Activated T-helper 17 cell treated with anti-CD3 and anti-CD28 coated beads, Interleukin-2, amount 50 U/mL, for 72 hours (primary cell): ENCODE measurements around the gene KIAA0408. TPM values are rescaled to one million over a fixed set of nuclear protein-coding genes. Genes with fewer than 3 reads are reported as not detected.

Source experiments
- ATAC-seq: fragments of 150-1000 bp; cut with Tn5 transposase; replicated peaks from 2 replicates; pipeline ENCODE4 v1.10.0; 2021; ENCODE audit warnings: mild to moderate bottlenecking, moderate library complexity
- H3K27ac Mint-ChIP-seq: one replicate; pipeline ENCODE4 v1.8.0; 2022; ENCODE audit warnings: mixed read lengths
- H3K27me3 Mint-ChIP-seq: one replicate; pipeline ENCODE4 v1.8.0; 2022; ENCODE audit warnings: mixed read lengths
- H3K36me3 Mint-ChIP-seq: one replicate; pipeline ENCODE4 v1.8.0; 2022; ENCODE audit warnings: low read depth, mild to moderate bottlenecking, mixed read lengths
- H3K4me1 Mint-ChIP-seq: one replicate; pipeline ENCODE4 v1.8.0; 2022; ENCODE audit warnings: mixed read lengths
- H3K4me3 Mint-ChIP-seq: one replicate; pipeline ENCODE4 v1.8.0; 2022; ENCODE audit warnings: mild to moderate bottlenecking, mixed read lengths
- H3K9me3 Mint-ChIP-seq: one replicate; pipeline ENCODE4 v1.8.0; 2022; ENCODE audit warnings: mixed read lengths
- total RNA-seq, 2 donors: library from RNA; stranded (reverse); gene quantifications; one replicate each; pipeline ENCODE4 v1.2.3, GENCODE V29; 2022

Gene KIAA0408
- total RNA-seq, result 10 to 100 TPM; 10.8 to 13.8 TPM

DNA sequence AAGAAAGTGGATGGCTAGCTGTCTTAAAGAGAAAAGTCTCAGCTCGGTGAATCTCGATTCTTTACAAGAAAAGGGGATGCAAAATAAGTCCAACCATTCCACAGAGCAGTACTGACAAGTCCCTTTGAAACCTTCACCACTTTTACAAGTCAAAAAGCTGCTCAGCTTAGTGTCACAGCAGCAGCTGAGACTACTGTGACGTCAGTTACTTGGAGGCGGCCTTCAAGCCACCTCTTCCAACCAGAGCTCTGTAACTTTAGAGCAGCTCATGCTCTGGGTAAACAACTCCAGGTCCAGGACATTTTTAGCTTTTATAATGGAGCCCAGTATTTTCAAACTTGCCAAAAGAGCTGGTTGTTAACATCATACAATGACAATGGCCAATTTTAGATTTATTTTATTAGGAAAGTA is at the start of gene KIAA0408:
TSS of gene KIAA0408 (minus strand) at position 159 of the 411 bp plus-strand sequence. CDS start 5,408 bp downstream, outside the sequence.
- no peak for ATAC-seq
- no peaks in the 10 kb centered on the region for H3K9me3 Mint-ChIP-seq
- H3K4me3 Mint-ChIP-seq, result no peak within 1 kb of the TSS
- no peaks in the 10 kb centered on the region for H3K4me1 Mint-ChIP-seq
- H3K27ac Mint-ChIP-seq, result no peak within 1 kb of the TSS
- H3K27me3 Mint-ChIP-seq, result no peaks in the 10 kb centered on the region
- peaks cover 11% of the 10 kb centered on the region for H3K36me3 Mint-ChIP-seq

DNA sequence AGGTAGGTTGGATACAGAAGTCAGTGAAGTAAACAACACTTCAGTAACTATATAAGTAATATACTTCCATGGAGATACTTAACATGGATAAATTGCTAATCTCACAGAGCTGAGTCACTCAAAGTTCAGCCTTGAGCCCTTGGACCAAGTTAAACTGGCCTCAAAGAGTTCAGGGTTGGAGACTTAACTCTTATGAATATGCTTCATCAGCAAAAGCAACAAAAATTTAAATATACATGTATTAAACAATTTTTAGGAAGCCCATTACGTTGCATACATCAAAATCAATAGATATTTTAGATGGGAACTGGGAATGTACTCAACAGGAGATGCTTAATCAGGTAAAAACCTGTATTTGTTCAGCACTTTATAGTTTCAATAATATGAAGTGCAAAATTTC is 47.7 kb upstream of the KIAA0408 start:
- Mint-ChIP-seq H3K27ac (no peak overlapping the region), H3K36me3 (peaks cover 47% of the 10 kb centered on the region), H3K9me3 (no peaks in the 10 kb centered on the region), H3K27me3 (no peaks in the 10 kb centered on the region), H3K4me3 (no peak overlapping the region), H3K4me1 (no peaks in the 10 kb centered on the region)
- no peak for ATAC-seq

DNA sequence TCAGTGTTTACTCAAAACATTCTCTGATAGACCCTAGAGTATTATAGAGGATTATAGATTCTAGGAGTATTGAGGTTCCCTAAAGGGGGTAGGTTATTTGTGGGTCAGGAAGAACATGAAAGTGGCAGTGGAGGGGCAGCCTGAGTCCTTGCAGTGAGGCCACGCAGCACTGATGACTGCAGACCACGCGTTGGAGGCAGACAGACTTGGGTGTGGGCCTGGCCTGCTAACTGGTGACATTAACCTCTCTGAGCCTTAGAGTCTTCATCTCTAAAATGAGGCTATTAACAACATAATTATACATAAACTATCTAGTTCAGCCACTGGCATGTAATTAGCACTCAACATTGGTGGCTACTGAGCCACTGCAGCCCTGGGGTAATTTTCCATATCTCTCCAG is 43.8 kb upstream of the KIAA0408 start:
- peaks cover 9% of the 10 kb centered on the region for H3K36me3 Mint-ChIP-seq
- no peak overlapping the region for H3K27ac Mint-ChIP-seq
- no peaks in the 10 kb centered on the region for H3K27me3 Mint-ChIP-seq
- ATAC-seq, result no peak
- H3K4me1 Mint-ChIP-seq, result no peaks in the 10 kb centered on the region
- no peaks in the 10 kb centered on the region for H3K9me3 Mint-ChIP-seq
- no peak overlapping the region for H3K4me3 Mint-ChIP-seq

DNA sequence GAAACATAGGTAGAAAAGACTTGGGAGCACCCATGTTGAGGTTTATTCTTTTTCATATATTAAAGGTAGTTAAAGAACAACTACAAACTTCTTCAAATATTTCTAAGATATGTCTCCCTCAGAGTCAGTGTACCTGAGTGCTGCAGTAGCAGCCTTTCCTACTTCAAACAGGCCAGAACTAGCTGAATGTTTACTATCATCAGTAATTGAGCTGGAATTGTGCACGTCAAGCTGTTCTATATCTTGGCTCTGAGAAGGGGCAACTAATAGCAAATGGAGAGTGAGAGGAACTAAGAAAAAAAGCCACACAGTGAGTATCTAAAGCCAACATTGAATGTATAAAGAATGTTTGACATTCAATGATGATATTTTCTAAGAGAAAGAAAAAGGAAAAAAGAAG is 38.2 kb upstream of the KIAA0408 start:
- no peaks in the 10 kb centered on the region for H3K9me3 Mint-ChIP-seq
- H3K4me3 Mint-ChIP-seq, result no peak overlapping the region
- no peaks in the 10 kb centered on the region for H3K27me3 Mint-ChIP-seq
- H3K36me3 Mint-ChIP-seq, result no peaks in the 10 kb centered on the region
- no peak for ATAC-seq
- H3K27ac Mint-ChIP-seq, result no peak overlapping the region
- no peaks in the 10 kb centered on the region for H3K4me1 Mint-ChIP-seq

DNA sequence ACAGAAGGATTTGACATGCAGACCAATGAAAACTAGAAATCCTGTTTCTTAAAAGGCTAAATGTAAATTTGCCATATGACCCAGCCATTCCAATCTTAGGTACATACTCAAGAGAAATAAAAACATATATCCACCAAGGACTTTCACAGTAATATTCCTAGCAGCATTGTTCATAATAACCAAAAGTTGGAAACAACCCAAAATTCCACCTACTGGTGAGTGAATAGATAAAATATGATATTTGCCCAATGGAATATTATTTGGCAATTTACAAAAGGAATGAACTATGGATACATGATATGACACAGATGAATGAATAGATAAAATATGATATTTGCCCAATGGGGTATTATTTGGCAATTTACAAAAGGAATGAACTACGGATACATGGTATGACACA is 37.3 kb upstream of the KIAA0408 start:
- Mint-ChIP-seq H3K4me3 (no peak overlapping the region), H3K9me3 (no peaks in the 10 kb centered on the region), H3K36me3 (no peaks in the 10 kb centered on the region), H3K27ac (no peak overlapping the region), H3K4me1 (no peaks in the 10 kb centered on the region), H3K27me3 (no peaks in the 10 kb centered on the region)
- no peak for ATAC-seq

DNA sequence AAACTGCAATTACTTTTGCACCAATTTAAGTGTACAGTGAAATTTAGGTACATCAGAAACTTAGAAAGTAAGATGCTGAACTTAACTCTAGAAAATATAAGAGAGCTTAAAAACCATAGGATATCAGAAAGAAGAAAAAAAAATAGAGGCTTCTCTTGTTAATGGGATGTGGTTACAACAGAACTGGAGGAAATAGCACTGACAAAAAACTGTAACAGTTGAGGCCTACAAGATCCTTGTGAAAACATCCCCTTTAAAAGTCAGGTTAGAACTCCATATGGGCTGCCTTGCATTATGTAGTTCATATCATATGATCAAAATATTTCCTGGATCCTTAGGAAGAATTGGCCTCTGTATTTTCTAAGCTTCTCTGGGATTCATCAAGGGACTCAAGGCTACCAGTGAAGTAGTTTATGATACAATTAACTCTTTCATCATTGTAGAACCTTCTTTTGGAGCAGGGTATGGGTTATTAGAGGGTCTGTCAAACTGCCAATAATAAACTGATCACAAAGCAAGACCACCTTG is 35.1 kb upstream of the KIAA0408 start:
- Mint-ChIP-seq H3K36me3 (peaks cover 9% of the 10 kb centered on the region), H3K27ac (no peak overlapping the region)

DNA sequence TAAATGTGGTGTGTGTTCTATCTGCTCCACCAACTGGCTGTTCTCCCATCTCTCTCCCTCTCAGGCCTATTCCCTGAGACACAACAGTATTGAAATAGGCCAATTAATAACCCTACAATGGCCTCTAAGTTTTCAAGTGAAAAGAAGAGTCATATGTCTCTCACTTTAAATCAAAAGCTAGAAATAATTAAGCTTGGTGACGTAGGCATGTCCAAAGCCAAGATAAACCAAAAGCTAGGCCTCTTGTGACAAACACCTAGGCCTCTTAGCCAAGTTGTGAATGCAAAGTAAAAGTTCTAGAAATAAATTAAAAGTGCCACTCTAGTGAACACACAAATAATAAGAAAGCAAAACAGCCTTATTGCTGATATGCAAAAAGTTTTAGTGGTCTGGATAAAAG is 30.1 kb upstream of the KIAA0408 start:
- no peak for ATAC-seq
- Mint-ChIP-seq H3K9me3 (no peaks in the 10 kb centered on the region), H3K4me3 (no peak overlapping the region), H3K4me1 (peaks cover 17% of the 10 kb centered on the region), H3K27me3 (no peaks in the 10 kb centered on the region), H3K36me3 (peaks cover 9% of the 10 kb centered on the region), H3K27ac (no peak overlapping the region)

More for the DNA sequence above, 35.1 kb upstream of the KIAA0408 start:
- ATAC-seq, result no peak
- Mint-ChIP-seq H3K4me3 (no peak overlapping the region), H3K27me3 (no peaks in the 10 kb centered on the region), H3K9me3 (no peaks in the 10 kb centered on the region), H3K4me1 (no peaks in the 10 kb centered on the region)

DNA sequence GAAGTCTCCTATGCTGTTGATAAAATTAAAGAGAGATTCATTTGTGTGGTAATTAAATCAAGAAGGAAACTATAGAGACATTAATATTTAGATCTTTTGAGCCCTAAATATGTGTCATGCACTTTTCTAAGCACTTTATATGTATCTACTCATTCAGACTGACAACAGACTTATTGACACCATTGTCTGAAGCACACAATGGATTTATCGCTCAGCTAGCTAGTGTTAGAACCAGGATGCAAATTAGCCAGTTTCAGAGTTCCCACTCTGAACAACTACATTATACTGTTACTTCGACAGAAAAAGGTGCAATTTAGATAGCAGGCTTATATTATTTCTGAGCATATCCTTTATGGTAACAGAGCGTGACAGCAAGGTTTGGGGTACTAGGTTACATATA is 27.7 kb upstream of the KIAA0408 start:
- Mint-ChIP-seq H3K27ac (no peak overlapping the region), H3K4me1 (peaks cover 31% of the 10 kb centered on the region), H3K4me3 (no peak overlapping the region), H3K9me3 (no peaks in the 10 kb centered on the region), H3K27me3 (no peaks in the 10 kb centered on the region), H3K36me3 (peaks cover 24% of the 10 kb centered on the region)
- no peak for ATAC-seq

DNA sequence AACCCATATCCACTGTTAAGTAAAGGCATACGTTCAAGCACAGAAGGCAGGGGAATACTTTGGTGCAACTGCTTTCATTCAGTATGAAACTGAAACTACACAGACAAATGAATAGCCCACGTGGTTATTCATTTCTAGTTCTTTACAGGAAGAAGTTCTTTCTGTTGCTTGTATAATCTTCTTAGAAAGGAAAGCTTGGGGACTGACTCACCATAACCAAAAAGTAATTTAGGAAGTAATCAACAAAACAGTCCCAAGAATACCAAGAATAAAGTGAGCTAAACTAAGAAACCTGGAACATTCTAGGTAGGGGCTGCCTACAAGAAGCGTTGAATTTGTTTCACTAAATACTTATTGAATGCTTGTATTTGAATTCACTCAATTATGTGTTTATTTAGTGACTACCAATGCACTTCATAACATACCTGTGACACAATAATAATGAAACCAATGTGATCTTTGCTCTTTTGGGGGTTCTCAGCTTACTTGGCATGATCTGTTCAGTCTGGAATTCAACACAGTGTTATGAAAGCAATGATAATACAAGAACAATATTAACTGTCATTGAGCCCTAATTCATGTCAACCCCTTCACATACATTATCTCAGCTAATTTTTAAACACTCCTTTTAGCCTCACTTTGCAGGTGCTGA is 25.1 kb upstream of the KIAA0408 start:
- peaks cover 31% of the 10 kb centered on the region for H3K4me1 Mint-ChIP-seq
- H3K27me3 Mint-ChIP-seq, result no peaks in the 10 kb centered on the region
- H3K9me3 Mint-ChIP-seq, result no peaks in the 10 kb centered on the region
- H3K27ac Mint-ChIP-seq, result peak overlapping the region; percentile 80
- peak; percentile 90 for ATAC-seq
- H3K4me3 Mint-ChIP-seq, result peak overlapping the region; percentile 79
- H3K36me3 Mint-ChIP-seq, result peaks cover 35% of the 10 kb centered on the region

DNA sequence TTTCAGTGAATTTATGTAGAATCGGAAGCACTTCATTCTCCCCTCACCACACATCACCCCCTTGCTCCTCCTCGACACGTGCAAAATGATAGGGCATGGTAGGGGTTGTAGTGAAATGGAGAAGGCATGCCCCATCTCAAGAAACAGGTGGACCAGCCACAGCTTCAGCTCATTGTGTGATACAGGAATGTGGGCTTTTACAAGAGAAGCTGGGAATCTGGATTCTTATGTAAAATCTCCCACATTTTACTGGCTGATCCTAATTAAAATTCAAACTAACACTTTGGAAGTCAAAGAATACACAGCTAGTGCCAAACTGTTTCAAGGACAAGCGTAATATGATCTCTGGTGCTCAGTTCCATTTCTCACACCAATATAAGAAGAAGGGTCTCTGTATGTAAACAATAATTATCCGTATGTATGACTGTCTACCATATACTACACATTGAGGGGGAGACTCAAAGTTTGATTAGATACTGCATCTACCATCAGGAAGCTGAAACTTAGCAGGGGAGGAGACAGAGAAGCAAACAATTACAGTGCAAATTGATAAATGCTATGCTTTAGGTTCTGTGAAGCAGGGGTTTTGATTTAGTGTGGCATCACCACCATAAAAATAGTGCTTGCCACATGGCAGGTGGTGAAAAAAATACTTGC is 24.3 kb upstream of the KIAA0408 start:
- ATAC-seq, result no peak
- H3K27ac Mint-ChIP-seq, result peak overlapping the region; percentile 80
- H3K27me3 Mint-ChIP-seq, result no peaks in the 10 kb centered on the region
- H3K4me3 Mint-ChIP-seq, result peak overlapping the region; percentile 79
- H3K36me3 Mint-ChIP-seq, result peaks cover 42% of the 10 kb centered on the region
- peaks cover 31% of the 10 kb centered on the region for H3K4me1 Mint-ChIP-seq
- H3K9me3 Mint-ChIP-seq, result no peaks in the 10 kb centered on the region

DNA sequence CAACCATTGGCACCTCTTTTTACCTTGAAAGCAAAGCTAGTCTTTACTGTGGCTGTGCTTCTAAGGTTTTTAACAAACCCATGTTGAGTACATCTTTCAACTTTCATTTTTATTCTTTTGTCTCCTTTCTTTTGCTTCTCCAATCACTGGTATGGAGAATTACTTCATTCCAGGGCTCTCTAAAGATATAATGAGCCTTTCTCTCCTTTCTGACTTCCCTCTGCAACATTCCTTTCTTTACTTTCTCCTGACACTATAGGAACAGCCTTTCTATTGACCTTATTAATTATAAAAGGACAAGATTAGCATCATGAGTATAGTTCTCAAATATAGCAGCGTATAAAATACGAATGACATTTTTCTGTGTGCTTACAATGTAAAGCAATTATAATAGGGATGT is 23.1 kb upstream of the KIAA0408 start:
- H3K36me3 Mint-ChIP-seq, result peaks cover 54% of the 10 kb centered on the region
- no peak overlapping the region for H3K4me3 Mint-ChIP-seq
- H3K27me3 Mint-ChIP-seq, result no peaks in the 10 kb centered on the region
- ATAC-seq, result no peak
- no peaks in the 10 kb centered on the region for H3K9me3 Mint-ChIP-seq
- peaks cover 31% of the 10 kb centered on the region for H3K4me1 Mint-ChIP-seq
- H3K27ac Mint-ChIP-seq, result no peak overlapping the region

DNA sequence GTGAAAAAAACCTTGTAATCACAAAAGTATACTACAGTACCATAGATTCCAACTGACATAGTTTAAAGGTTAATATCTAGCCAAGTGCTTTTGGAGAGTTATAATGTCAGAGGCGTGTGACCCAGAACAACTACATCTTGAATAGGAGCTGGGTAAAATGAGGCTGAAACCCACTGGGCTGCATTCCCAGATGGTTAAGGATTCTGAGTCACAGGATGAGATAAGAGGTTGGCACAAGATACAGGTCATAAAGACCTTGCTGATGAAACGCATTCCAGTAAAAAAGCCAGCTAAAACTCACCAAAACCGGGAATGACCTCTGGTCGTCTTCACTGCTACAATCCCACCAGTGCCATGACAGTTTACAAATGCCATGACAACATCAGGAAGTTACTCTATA is 22.4 kb upstream of the KIAA0408 start:
- Mint-ChIP-seq H3K4me3 (no peak overlapping the region), H3K27me3 (no peaks in the 10 kb centered on the region), H3K27ac (no peak overlapping the region), H3K4me1 (peaks cover 31% of the 10 kb centered on the region), H3K9me3 (no peaks in the 10 kb centered on the region), H3K36me3 (peaks cover 58% of the 10 kb centered on the region)
- no peak for ATAC-seq

DNA sequence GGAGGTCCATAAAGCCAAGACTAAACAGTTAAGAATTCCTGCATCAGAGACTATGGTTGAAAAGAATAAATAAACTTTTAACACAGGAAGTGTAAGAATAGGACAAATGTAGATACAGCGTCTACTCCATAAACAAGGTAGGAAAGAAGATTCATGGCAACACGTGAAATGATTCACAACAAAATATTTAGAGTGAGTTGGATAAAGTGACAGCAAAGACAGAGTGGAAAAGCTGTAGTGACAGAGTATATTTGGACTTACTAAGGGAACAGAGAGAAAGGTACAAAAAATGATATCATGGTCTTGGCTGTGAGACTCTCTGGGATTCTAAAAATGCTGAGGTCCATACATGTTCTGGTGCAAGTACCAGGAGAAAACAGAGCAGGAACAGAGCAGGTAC is 21.9 kb upstream of the KIAA0408 start:
- no peaks in the 10 kb centered on the region for H3K27me3 Mint-ChIP-seq
- H3K36me3 Mint-ChIP-seq, result peaks cover 63% of the 10 kb centered on the region
- no peak overlapping the region for H3K4me3 Mint-ChIP-seq
- ATAC-seq, result no peak
- H3K9me3 Mint-ChIP-seq, result no peaks in the 10 kb centered on the region
- H3K4me1 Mint-ChIP-seq, result peaks cover 31% of the 10 kb centered on the region
- H3K27ac Mint-ChIP-seq, result no peak overlapping the region

DNA sequence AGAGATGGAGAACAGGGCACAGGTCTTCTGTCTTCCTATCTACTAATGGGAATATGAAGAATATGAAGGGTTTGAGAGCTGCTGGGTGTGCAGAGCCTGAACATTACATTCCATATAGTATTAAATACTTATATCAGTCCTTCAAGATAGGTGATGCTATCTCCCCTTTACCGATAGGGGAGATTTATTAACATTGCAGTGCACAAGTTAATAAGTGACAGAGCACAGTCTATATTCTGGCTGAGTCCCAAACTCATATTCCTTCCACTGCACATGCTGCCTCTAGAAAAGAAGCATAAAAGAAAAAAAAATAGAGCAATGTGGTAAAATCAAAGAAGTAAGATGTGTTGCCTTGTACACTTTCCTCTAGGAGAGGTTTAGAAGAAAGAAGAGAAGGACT is 18.5 kb upstream of the KIAA0408 start:
- Mint-ChIP-seq H3K36me3 (peaks cover 84% of the 10 kb centered on the region), H3K9me3 (no peaks in the 10 kb centered on the region), H3K27me3 (no peaks in the 10 kb centered on the region), H3K27ac (no peak overlapping the region), H3K4me1 (peaks cover 5% of the 10 kb centered on the region), H3K4me3 (no peak overlapping the region)
- no peak for ATAC-seq

DNA sequence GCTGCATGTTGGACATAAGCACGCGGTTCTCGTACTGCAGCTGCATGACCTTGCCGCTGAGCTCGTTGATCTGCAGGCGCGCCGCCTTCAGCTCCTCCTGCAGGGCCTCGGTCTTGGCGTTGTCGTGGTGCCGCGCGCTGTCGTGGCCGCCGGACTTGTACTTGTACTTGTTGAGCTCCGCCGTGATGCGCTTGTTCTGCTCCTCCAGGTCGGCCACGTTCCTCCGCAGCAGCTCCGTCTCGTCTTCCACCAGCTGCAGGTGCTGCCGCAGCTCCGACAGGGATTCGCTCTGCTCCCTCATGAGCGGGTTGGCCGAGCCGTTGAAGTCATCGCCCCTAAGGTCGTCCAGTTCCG is 16.6 kb upstream of the KIAA0408 start:
- ATAC-seq, result no peak
- H3K9me3 Mint-ChIP-seq, result no peaks in the 10 kb centered on the region
- H3K27me3 Mint-ChIP-seq, result no peaks in the 10 kb centered on the region
- H3K36me3 Mint-ChIP-seq, result peaks cover 78% of the 10 kb centered on the region
- H3K4me3 Mint-ChIP-seq, result no peak overlapping the region
- no peak overlapping the region for H3K27ac Mint-ChIP-seq
- no peaks in the 10 kb centered on the region for H3K4me1 Mint-ChIP-seq
